Umbilical cord (tissue), 2 donors: Measurements from ENCODE around the gene CARD11. TPM values are rescaled to one million over a fixed set of nuclear protein-coding genes. Genes with fewer than 3 reads are reported as not detected.

Experiments
- DNase-seq: peaks from one replicate; pipeline ENCODE4 v3.0.0-alpha.2; 2015; ENCODE audit warnings: low spot score
- total RNA-seq: library from RNA; depleted of rRNA; stranded (reverse); fragments of >200 nt; gene quantifications from one replicate; pipeline ENCODE4 v1.2.3, GENCODE V29; 2014; ENCODE audit warnings: low replicate concordance; ENCODE audit not compliant: insufficient read depth

The CARD11 gene
- total RNA-seq, 1 donor from 2014 or later, result 3.9 TPM

GRCh38 chr7:2908103-2908683, 135.5 kb downstream of the CARD11 start:
- DNase-seq, result no peak

DNA sequence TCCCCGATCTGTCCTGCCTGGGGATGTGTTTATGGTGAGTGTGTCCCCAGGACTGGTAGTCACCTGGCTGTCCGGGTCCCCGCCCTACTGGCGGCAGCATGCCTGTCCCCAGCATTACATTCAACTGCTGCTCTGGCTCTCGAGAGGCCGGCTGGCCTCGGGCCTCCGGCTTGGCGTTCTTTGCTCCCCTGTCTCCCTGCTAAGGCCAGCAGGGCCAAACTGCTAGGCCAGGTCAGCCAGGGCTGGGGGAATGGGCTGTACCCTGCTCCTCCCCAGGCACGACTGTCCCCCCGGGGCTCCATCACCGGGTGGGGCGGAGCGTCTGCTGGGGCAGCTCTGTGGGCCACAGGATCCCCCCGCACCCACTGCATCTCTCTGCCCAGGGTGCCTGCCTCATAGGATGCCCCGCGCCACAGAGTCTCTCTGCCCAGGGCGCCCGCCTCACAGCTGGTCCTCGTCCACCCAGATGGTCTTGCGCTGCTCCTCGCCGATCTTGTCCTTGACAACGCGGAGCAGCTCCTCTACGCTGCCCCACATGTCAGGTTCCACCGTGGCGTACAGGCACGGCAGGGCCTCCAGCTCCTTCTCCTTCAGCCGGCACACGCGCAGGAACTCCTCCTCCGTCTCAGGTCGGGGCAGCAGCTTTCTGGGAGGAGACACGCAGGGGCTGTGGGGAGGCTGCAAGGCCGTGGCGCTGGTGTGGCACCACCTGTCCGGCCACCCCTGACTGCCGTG, 137.3 kb downstream of the CARD11 start:
- DNase-seq, result no peak

- no peak for DNase-seq
Measured at GRCh38 chr7:2905500-2905899, 138.2 kb downstream of the CARD11 start.

DNA sequence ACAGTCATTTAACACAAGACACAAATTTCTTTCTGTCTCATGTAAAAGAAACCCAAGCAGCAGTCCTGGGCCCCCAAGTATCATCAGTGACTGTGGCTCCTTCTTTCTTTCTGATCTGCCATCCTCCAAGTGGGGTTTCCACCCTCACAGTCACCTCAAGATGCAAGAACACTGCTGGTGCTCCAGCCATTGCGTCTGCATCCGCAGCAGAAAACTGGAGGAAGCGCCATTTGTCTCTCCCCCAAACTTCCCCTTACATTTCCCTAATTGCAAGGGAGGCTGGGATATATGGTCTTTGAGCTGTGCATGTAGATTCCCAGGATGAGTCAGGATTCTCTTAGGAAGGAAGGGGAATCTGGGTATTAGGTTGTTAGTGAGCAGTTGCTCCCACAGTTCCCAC, 138.6 kb downstream of the CARD11 start:
- no peak for DNase-seq

- DNase-seq, result no peak
Measured at GRCh38 chr7:2904202-2904601, 139.5 kb downstream of the CARD11 start.

GRCh38 chr7:2903682-2904162, 139.9 kb downstream of the CARD11 start:
- DNase-seq, result no peak

GRCh38 chr7:2897023-2897422, 146.6 kb downstream of the CARD11 start:
- no peak for DNase-seq

DNA sequence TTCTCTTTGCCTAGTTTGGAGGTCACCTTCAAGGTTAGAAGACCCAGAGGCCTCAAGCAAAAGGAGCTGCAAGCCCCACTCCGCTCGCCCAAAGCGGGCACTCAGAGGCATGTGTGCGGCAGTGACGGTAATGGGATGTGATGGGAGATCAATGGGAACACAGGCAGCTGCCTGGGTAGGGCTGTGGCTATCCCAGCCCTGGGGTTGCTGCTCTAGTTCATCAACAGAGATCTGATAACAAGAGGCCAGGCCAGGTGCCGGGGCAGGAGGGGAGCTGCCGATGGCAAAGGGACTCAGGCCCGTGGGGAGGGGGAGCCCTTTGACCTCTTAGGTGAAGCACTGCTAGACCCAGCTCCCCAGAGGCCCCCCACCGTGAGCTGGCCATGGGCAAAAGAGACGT, 147.5 kb downstream of the CARD11 start:
- DNase-seq, result no peak

GRCh38 chr7:2894118-2894940, 149.3 kb downstream of the CARD11 start:
- no peak for DNase-seq

DNA sequence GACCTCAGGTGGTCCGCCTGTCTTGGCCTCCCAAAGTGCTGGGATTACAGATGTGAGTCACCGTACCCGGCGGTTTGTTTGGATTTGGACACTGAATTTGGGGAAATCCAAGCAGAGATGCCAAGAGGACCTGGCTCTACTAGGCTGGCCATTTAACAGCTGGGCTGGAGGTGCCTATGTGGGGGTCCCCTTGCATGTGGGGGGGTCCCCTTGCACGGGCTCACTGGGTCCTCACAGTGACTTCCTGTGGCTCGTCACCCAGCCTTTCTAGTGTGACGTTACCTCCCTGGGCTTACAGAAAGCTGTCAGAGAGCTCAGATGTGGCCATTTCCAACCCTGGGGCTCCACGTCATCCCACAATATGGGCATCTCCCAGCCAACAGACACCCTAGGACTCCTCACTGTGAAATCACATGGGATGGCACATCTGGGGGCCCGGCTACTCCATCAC, 150.2 kb downstream of the CARD11 start:
- DNase-seq, result no peak

GRCh38 chr7:2892549-2892948, 151.1 kb downstream of the CARD11 start:
- DNase-seq, result peak; percentile 23

- DNase-seq, result no peak
Measured at GRCh38 chr7:2887816-2888215, 155.9 kb downstream of the CARD11 start.

- DNase-seq, result peak; percentile 81
Measured at GRCh38 chr7:2886900-2887299, 156.8 kb downstream of the CARD11 start.

DNA sequence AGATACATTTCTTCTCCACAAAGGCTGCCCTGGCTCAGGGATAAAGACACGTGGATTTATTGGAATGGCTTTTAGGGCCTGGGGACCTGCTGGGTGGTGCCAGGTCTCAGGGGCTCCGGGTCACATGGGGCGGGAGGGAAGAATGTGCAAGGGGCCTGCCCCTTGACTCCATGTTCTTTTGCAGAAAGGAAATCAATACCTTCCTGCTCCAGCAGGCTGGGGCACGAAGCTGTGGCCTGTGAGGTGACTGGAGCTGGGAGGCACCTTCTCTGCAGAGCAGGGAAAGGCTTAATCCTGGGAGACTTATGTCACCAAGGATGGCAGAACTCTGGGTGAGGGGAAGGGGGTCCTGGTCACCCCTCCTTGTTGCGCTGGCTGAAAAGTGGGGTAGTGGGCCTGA, 157.3 kb downstream of the CARD11 start:
- no peak for DNase-seq

- no peak for DNase-seq
Measured at GRCh38 chr7:2884161-2884560, 159.5 kb downstream of the CARD11 start.

- no peak for DNase-seq
Measured at GRCh38 chr7:2883101-2883500, 160.6 kb downstream of the CARD11 start.

- DNase-seq, result no peak
Measured at GRCh38 chr7:2882111-2882510, 161.6 kb downstream of the CARD11 start.

DNA sequence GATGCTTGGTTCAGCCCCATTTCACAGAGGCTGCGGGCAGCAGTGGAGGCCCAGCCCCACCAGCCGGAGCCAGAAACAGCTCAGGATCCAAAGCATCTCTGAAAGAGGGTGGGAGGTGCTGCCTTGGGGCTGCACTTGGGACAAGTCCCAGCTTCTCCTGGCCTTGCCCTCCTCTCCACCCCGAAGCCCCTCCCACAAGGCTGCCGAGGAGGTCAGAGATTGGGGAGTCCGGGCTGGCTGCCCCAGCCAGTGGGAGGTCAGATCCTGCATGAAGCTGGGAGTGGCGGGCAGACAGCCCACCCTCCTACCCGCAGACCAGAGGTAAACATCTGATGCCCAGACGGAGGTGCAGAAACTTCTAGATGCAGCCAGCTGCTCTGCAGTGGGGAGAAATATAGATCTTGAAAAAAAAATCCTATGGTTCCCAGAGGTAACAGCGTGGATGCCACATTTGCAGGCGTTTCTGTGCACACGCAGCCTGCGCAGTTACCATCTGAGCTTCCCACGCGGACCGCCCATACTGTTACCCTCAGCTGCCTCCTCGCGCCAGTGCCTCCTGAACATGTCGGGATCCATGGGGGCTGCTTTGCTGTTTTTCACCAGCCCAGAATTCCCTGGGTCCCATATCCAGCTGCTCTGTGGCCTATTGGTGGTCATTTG, 162.7 kb downstream of the CARD11 start:
- DNase-seq, result peak; percentile 45

DNA sequence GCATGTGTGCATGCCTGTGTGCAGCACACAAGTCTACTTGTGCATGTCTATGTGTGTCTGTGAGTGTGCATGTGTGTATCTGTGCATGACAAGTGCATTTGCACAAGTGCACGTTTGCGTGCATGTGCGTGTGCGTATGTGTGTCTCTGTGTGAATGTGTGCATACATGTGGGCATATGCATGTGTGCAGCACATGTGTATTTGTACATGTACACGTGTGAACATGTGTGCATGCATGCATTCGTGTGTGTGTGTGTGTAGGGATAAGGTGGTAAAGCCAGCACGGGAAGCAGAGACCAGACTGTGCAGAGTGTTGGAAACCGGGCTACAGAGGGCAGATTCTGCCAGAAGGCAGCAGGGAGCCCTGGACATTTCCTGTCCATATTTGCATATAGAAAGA, 163.6 kb downstream of the CARD11 start:
- DNase-seq, result no peak

DNA sequence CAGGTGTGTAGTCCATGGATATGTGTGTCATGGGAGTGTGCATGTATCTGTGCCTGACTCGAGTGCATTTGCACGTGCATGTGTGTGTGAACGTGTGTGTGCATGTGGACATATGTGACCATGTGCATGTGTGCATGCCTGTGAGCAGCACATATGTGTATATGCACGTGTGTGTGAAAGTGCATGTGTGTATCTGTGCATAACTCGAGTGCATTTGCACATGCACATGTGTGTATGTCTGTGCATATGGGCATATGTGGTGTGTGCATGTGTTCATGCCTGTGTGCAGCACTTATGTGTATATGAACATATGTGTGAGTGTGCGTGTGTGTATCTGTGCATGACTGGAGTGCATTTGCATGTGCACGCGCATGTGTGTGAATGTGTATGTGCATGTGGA, 164.3 kb downstream of the CARD11 start:
- no peak for DNase-seq

DNA sequence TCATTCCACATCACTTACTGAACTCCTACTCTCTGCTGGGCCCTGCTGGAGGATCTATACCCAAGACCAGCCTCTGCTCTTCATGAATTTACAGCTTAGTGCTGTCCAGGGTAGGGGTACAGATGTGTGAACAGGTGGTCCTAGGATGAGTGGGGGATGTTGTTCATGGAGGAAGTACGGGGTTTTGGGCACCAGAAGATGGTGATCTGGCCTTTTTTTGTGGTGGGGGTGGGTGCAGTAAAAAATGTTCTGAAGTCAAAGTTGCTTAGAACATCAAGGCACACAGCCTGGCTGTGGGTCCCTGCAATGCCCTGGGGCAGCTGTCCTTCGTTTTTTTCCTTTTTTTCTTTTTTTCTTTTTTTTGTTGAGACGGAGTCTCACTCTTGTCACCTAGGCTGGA, 165.4 kb downstream of the CARD11 start:
- DNase-seq, result no peak
